Nephron progenitor cell (in vitro differentiated cells): Measurements from ENCODE around the gene AK8.

Source experiments
- DNase-seq: peaks from one replicate; pipeline ENCODE4 v3.0.0; 2021
- H3K27ac Mint-ChIP-seq: 2 replicates; pipeline ENCODE4 v1.8.0; 2021; ENCODE audit warnings: mild to moderate bottlenecking, moderate library complexity, mixed read lengths
- H3K27me3 Mint-ChIP-seq: 2 replicates; pipeline ENCODE4 v1.8.0; 2021; ENCODE audit warnings: mild to moderate bottlenecking, low read depth, mixed read lengths; ENCODE audit not compliant: poor library complexity
- H3K36me3 Mint-ChIP-seq: 2 replicates; pipeline ENCODE4 v1.8.0; 2021; ENCODE audit warnings: low read depth, mixed read lengths
- H3K4me1 Mint-ChIP-seq: 2 replicates; pipeline ENCODE4 v1.8.0; 2021; ENCODE audit warnings: mixed read lengths
- H3K4me3 Mint-ChIP-seq: 2 replicates; pipeline ENCODE4 v1.8.0; 2021; ENCODE audit warnings: mild to moderate bottlenecking, moderate library complexity, mixed read lengths
- H3K9me3 Mint-ChIP-seq: 2 replicates; pipeline ENCODE4 v1.8.0; 2021; ENCODE audit warnings: mild to moderate bottlenecking, moderate library complexity, mixed read lengths
- CTCF ChIP-seq: fragments of 200-600 bp; sonication (generic); IDR thresholded peaks from 2 replicates; pipeline ENCODE4 v1.5.0; 2021; ENCODE audit warnings: antibody characterized with exemption

AK8 gene

GRCh38 chr9:132677976-132678375, 200.1 kb downstream of the AK8 start:
- H3K27ac Mint-ChIP-seq, result no peak overlapping the region
- peaks cover 6% of the 10 kb centered on the region for H3K4me1 Mint-ChIP-seq
- no peak for TF ChIP-seq CTCF
- no peaks in the 10 kb centered on the region for H3K27me3 Mint-ChIP-seq
- DNase-seq, result no peak
- peaks cover 89% of the 10 kb centered on the region for H3K36me3 Mint-ChIP-seq
- peaks cover 5% of the 10 kb centered on the region for H3K9me3 Mint-ChIP-seq
- no peak overlapping the region for H3K4me3 Mint-ChIP-seq
